ENCODE results near the gene RPTOR.

Gene RPTOR

DNA sequence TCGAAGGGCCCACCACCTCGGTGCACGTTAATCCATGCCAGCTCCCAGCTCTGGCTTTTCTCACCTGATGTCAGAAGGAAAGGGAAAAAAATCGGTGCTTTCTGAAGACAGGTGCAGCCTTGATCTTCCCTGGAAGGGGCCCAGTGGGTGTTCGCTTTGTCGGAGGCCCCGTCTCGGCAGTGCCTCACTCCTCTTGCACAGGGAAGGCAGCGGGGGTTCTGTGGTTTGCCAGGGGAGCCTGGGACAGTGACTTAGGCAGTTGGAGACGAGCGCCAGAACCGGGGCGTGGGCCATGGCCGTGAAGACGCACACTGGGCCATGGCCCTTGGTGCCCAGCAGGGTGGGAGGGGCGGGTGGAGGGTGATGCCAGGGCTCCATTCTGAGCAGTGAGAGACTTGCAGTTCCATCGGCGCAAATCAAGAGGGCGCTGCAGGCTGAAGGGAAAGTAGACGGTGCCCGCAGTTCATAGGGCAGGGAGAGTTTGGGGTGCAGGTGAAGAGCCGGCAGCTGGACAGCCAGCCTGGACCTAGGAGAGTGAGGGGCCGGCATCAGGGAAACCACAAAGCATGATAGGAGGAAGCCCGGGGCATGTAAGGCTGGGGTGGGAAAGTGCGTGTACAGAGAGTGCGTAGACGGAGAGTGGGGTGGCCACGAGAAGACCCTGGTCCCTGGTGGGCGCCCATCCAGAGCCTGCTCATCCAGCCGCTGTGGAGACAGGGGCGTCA, 345.7 kb downstream of the RPTOR start:
- TF ChIP-seq, protein P1, sequence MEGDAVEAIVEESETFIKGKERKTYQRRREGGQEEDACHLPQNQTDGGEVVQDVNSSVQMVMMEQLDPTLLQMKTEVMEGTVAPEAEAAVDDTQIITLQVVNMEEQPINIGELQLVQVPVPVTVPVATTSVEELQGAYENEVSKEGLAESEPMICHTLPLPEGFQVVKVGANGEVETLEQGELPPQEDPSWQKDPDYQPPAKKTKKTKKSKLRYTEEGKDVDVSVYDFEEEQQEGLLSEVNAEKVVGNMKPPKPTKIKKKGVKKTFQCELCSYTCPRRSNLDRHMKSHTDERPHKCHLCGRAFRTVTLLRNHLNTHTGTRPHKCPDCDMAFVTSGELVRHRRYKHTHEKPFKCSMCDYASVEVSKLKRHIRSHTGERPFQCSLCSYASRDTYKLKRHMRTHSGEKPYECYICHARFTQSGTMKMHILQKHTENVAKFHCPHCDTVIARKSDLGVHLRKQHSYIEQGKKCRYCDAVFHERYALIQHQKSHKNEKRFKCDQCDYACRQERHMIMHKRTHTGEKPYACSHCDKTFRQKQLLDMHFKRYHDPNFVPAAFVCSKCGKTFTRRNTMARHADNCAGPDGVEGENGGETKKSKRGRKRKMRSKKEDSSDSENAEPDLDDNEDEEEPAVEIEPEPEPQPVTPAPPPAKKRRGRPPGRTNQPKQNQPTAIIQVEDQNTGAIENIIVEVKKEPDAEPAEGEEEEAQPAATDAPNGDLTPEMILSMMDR (IDR thresholded peaks at IDR 0.05; ENCODE audit: insufficient read depth, missing control alignments) = no peak
- FAIRE-seq = no peak
- no peak for DNase-seq (ENCODE audit: insufficient read length, low spot score)

GRCh38 chr17:80890921-80891396, 346.3 kb downstream of the RPTOR start:
- DNase-seq (ENCODE audit: insufficient read length, low spot score) (no peak), FAIRE-seq (no peak)
- TF ChIP-seq, protein P1 (IDR thresholded peaks at IDR 0.05; ENCODE audit: insufficient read depth, missing control alignments) = no peak

GRCh38 chr17:80891397-80892018, 346.9 kb downstream of the RPTOR start:
- no peak for DNase-seq (ENCODE audit: insufficient read length, low spot score)
- no peak for FAIRE-seq
- TF ChIP-seq, protein P1 (IDR thresholded peaks at IDR 0.05; ENCODE audit: insufficient read depth, missing control alignments) = no peak

DNA sequence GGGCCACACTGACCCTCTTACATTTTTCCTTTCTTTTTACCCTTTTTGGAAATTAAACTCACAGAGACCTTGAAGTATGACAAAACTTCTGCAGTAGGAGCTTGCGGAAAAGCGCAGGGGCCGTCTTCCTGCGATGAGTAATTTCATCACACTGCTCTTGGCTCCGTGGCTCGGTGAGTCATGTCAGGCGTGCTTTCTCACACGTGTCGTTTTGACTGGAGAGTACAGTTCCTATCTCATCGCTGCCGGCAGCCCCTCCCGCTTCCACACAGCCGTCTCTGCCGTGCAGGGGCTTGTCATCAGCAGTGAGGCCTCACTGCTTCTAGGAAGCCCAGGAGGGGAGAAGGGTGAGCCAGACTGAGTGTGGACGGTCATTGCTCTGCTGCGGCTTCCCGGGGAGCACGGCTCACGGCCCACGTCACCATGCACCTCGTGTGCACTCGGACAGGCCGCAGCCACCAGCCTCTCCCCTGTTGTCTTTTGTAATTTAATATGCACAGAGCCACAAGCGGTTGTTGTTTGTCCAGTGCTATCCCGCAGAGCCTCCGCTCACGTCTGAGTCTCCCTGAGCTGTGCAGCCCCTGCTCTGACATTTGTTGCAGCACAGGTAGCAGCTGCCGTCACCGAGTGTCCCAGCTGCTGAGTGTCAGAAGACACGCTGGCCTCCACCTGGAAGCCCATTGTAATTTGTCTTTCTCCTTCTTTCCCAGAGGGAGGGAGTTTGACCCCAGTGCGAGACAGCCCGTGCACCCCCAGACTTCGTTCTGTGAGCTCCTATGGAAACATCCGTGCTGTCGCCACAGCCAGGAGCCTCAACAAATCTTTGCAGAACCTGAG, 347.6 kb downstream of the RPTOR start:
- no peak for DNase-seq (ENCODE audit: insufficient read length, low spot score)
- no peak for FAIRE-seq
- TF ChIP-seq, protein P1 (IDR thresholded peaks at IDR 0.05; ENCODE audit: insufficient read depth, missing control alignments) = no peak

GRCh38 chr17:80892900-80893603, 348.4 kb downstream of the RPTOR start:
- DNase-seq (ENCODE audit: insufficient read length, low spot score) = no peak
- TF ChIP-seq, protein P1 (IDR thresholded peaks at IDR 0.05; ENCODE audit: insufficient read depth, missing control alignments) = no peak
- FAIRE-seq = no peak

- DNase-seq (ENCODE audit: insufficient read length, low spot score) = no peak
- FAIRE-seq = no peak
- TF ChIP-seq, protein P1 (IDR thresholded peaks at IDR 0.05; ENCODE audit: insufficient read depth, missing control alignments) = no peak
Measured at GRCh38 chr17:80893604-80894438, 349.2 kb downstream of the RPTOR start.
